GM23338 (cell line): ENCODE measurements around the gene ZCCHC17. TPM values are rescaled to one million over a fixed set of nuclear protein-coding genes. Genes with fewer than 3 reads are reported as not detected.
A peak's percentile ranks its signal among the peaks of the same experiment; 100 is the strongest.

Experiments
- ATAC-seq: fragments of 200-7000 bp; cut with Tn5 transposase; 3 replicates; pipeline ENCODE4 v1.9.1; 2020
- DNase-seq: peaks from one replicate; pipeline ENCODE4 v3.0.0-alpha.2; 2015; ENCODE audit warnings: low spot score
- H2AFZ ChIP-seq: fragments of 200-600 bp; sonication (generic); 2 replicates; pipeline ENCODE4 v1.8.0; 2016; ENCODE audit warnings: antibody characterized with exemption, mild to moderate bottlenecking, moderate library complexity
- H3F3A ChIP-seq: fragments of 200-600 bp; sonication (generic); replicated peaks from 2 replicates; pipeline ENCODE4 v1.8.0; 2017; ENCODE audit warnings: antibody characterized with exemption, mixed run types, low read depth
- H3K27ac ChIP-seq: fragments of 200-600 bp; sonication (generic); 2 replicates; pipeline ENCODE4 v1.6.1; 2016; ENCODE audit warnings: low read depth
- H3K27me3 ChIP-seq: fragments of 200-600 bp; sonication (generic); 2 replicates; pipeline ENCODE4 v1.8.0; 2016; ENCODE audit warnings: mild to moderate bottlenecking, mixed run types, moderate library complexity; ENCODE audit not compliant: insufficient read depth
- H3K36me3 ChIP-seq: fragments of 200-600 bp; sonication (generic); 2 replicates; pipeline ENCODE4 v1.8.0; 2016; ENCODE audit warnings: mild to moderate bottlenecking; ENCODE audit not compliant: insufficient read depth
- H3K4me1 ChIP-seq: fragments of 200-600 bp; sonication (generic); 2 replicates; pipeline ENCODE4 v1.8.0; 2016; ENCODE audit warnings: mild to moderate bottlenecking, moderate library complexity; ENCODE audit not compliant: insufficient read depth
- H3K4me2 ChIP-seq: fragments of 200-600 bp; sonication (generic); 2 replicates; pipeline ENCODE4 v1.7.1; 2017; ENCODE audit warnings: mixed run types
- H3K4me3 ChIP-seq: fragments of 200-600 bp; sonication (generic); 2 replicates; pipeline ENCODE4 v1.6.1; 2016; ENCODE audit warnings: mixed run types
- H3K79me2 ChIP-seq: fragments of 200-600 bp; sonication (generic); replicated peaks from 2 replicates; pipeline ENCODE4 v1.8.0; 2017; ENCODE audit warnings: mild to moderate bottlenecking; ENCODE audit not compliant: insufficient read depth
- H3K9me2 ChIP-seq: fragments of 200-600 bp; sonication (generic); 2 replicates; pipeline ENCODE4 v1.8.0; 2017; ENCODE audit not compliant: insufficient read depth
- H4K20me1 ChIP-seq: fragments of 200-600 bp; sonication (generic); replicated peaks from 2 replicates; pipeline ENCODE4 v1.8.0; 2017; ENCODE audit warnings: mild to moderate bottlenecking; ENCODE audit not compliant: insufficient read depth
- H3K27ac Mint-ChIP-seq: 2 replicates; pipeline ENCODE4 v1.8.0; 2020; ENCODE audit warnings: inconsistent platforms, mild to moderate bottlenecking, moderate library complexity, mixed read lengths
- H3K27me3 Mint-ChIP-seq: 3 replicates; pipeline ENCODE4 v1.8.0; 2022; ENCODE audit warnings: low read depth, mild to moderate bottlenecking, moderate library complexity, mixed read lengths, inconsistent platforms; ENCODE audit not compliant: insufficient read depth, poor library complexity
- H3K36me3 Mint-ChIP-seq: 3 replicates; pipeline ENCODE4 v1.8.0; 2021; ENCODE audit warnings: low read depth, mild to moderate bottlenecking, inconsistent platforms, moderate library complexity, mixed read lengths
- H3K4me1 Mint-ChIP-seq: 3 replicates; pipeline ENCODE4 v1.8.0; 2020; ENCODE audit warnings: mild to moderate bottlenecking, inconsistent platforms, mixed read lengths
- H3K4me3 Mint-ChIP-seq: 3 replicates; pipeline ENCODE4 v1.8.0; 2021; ENCODE audit warnings: moderate library complexity, mild to moderate bottlenecking, inconsistent platforms, mixed read lengths
- H3K9me3 Mint-ChIP-seq: 3 replicates; pipeline ENCODE4 v1.8.0; 2020; ENCODE audit warnings: moderate library complexity, mild to moderate bottlenecking, inconsistent platforms, mixed read lengths
- EZH2 ChIP-seq: fragments of 200-600 bp; sonication (generic); IDR thresholded peaks from one replicate; pipeline ENCODE4 v1.8.0; 2017; ENCODE audit warnings: antibody characterized with exemption, mild to moderate bottlenecking, low read depth; ENCODE audit not compliant: unreplicated experiment
- JUNB ChIP-seq: IDR thresholded peaks from one replicate; pipeline ENCODE4 v1.6.1; 2016; ENCODE audit warnings: antibody characterized with exemption; ENCODE audit not compliant: unreplicated experiment
- POLR2AphosphoS5 ChIP-seq: IDR thresholded peaks from 2 replicates; pipeline ENCODE4 v1.6.1; 2016; ENCODE audit warnings: antibody characterized with exemption, low read depth
- STAT1 ChIP-seq: IDR thresholded peaks from one replicate; pipeline ENCODE4 v1.6.1; 2016; ENCODE audit warnings: antibody characterized with exemption; ENCODE audit not compliant: unreplicated experiment
- ZNF331 ChIP-seq: fragments of 250-450 bp; sonication (Bioruptor Pico); IDR thresholded peaks from 2 replicates; pipeline ENCODE4 v1.5.0; 2020; ENCODE audit warnings: low read depth, mild to moderate bottlenecking, moderate library complexity
- polyA plus RNA-seq: library from polyadenylated mRNA; unstranded; fragments of >200 nt; fragmentation: Nextera tagmentation; extraction: Ambion mirVana; gene quantifications from 2 replicates; pipeline ENCODE4 v1.2.1, GENCODE V29; 2016
- total RNA-seq: library from RNA; depleted of rRNA; stranded (reverse); fragments of >200 nt; shearing (Covaris generic); gene quantifications from 2 replicates; pipeline ENCODE4 v1.2.3, GENCODE V29; 2014
- TF ChIP-seq, protein P1 (sequence below), 2 experiments: fragments of 200-600 bp in 1 of 2; sonication (generic) in 1 of 2; conservative IDR thresholded peaks; 2 replicates each; pipeline versions ENCODE4 v1.5.1 to v1.6.1; 2016 to 2017; ENCODE audit warnings: antibody characterized with exemption in 2 of 2, low read depth in 2 of 2, mild to moderate bottlenecking in 2 of 2, moderate library complexity in 1 of 2
- TF ChIP-seq, protein P2 (sequence below): IDR thresholded peaks from 2 replicates; pipeline ENCODE4 v1.6.1; 2016; ENCODE audit warnings: antibody characterized with exemption
- TF ChIP-seq, protein P3 (sequence below): IDR thresholded peaks from one replicate; pipeline ENCODE4 v1.6.1; 2018; ENCODE audit warnings: antibody characterized with exemption; ENCODE audit not compliant: unreplicated experiment

Gene ZCCHC17
- total and polyA plus RNA-seq, 2 experiments from 2014 or later = 40.1 to 134 TPM

DNA sequence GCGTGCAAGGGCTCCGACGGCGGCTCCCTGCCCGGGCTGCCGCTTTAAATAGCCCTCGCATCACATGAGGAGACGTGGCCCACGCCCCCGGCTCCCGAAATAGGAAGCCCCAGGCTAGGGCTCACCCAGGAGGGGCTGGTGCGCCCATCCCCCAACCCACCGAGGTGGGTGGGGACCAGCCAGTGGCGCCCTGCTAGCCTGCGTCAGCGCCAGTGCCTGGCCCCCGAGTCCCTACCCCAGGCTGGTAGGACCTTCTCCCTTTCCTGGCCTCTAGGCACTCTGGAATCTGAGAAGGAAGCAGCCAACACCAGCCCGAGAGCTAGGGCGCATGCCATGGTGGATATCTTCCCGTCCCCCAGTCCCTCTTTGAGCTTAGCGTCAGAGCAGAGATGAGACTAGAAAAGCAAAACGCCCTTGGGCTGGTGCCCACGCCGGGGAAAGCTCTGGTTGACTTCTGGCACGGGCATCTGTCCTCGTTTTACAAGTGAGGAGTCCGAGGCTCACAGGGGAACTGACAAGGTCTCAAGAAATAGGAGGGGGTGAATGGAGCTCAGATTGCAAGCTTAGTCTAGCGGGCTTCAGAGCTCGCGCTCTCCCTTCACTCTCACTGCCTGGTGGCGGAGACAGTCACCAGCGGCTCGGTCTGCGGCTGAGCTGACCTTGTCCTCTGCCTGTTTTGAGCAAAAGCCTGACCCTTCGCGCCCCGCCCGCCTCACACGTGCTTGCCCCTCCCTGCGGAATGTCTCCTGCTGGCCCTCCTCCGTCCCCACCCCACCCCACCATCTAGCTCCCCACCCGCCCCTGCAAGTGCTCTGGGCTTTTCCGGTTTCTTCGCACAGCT is 76.4 kb downstream of the ZCCHC17 start, which contains the start of gene FABP3:
Gene FABP3 (minus strand): TSS at position 21 of the 841 bp plus-strand sequence. CDS start 62 bp downstream, outside the sequence.
- H3K4me1 ChIP-seq = peaks cover 35% of the 10 kb centered on the region
- H3K4me3 ChIP-seq = peak within 1 kb of the TSS; percentile 81
- no peaks in the 10 kb centered on the region for H3K79me2 ChIP-seq
- Mint-ChIP-seq H3K4me1 (peaks cover 43% of the 10 kb centered on the region), H3K9me3 (no peaks in the 10 kb centered on the region), H3K27me3 (peaks cover 10% of the 10 kb centered on the region), H3K36me3 (no peaks in the 10 kb centered on the region; the same call in 2 of the 3 replicates), H3K27ac (peak within 1 kb of the TSS; percentile 94), H3K4me3 (peak within 1 kb of the TSS; percentile 78)
- H3K27me3 ChIP-seq = no peaks in the 10 kb centered on the region
- H3K4me2 ChIP-seq = peak within 1 kb of the TSS; percentile 99
- peak within 1 kb of the TSS; percentile 96 for H2AFZ ChIP-seq
- DNase-seq (peak; percentile 97), ATAC-seq (peak; percentile 78)
- TF ChIP-seq JUNB (no peak), EZH2 (no peak), ZNF331 (CRISPR knock-in tag) (no peak), POLR2AphosphoS5 (peak; percentile 64), STAT1 (no peak)
- TF ChIP-seq, protein P1, sequence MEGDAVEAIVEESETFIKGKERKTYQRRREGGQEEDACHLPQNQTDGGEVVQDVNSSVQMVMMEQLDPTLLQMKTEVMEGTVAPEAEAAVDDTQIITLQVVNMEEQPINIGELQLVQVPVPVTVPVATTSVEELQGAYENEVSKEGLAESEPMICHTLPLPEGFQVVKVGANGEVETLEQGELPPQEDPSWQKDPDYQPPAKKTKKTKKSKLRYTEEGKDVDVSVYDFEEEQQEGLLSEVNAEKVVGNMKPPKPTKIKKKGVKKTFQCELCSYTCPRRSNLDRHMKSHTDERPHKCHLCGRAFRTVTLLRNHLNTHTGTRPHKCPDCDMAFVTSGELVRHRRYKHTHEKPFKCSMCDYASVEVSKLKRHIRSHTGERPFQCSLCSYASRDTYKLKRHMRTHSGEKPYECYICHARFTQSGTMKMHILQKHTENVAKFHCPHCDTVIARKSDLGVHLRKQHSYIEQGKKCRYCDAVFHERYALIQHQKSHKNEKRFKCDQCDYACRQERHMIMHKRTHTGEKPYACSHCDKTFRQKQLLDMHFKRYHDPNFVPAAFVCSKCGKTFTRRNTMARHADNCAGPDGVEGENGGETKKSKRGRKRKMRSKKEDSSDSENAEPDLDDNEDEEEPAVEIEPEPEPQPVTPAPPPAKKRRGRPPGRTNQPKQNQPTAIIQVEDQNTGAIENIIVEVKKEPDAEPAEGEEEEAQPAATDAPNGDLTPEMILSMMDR (conservative IDR thresholded peaks at IDR 0.05; ENCODE audit: low read depth in 2 of 2) = no peak
- TF ChIP-seq, protein P2, sequence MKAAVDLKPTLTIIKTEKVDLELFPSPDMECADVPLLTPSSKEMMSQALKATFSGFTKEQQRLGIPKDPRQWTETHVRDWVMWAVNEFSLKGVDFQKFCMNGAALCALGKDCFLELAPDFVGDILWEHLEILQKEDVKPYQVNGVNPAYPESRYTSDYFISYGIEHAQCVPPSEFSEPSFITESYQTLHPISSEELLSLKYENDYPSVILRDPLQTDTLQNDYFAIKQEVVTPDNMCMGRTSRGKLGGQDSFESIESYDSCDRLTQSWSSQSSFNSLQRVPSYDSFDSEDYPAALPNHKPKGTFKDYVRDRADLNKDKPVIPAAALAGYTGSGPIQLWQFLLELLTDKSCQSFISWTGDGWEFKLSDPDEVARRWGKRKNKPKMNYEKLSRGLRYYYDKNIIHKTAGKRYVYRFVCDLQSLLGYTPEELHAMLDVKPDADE = 0 out of 2 replicates have a peak, but pooled peaks have one; percentile 53
- TF ChIP-seq, protein P3, sequence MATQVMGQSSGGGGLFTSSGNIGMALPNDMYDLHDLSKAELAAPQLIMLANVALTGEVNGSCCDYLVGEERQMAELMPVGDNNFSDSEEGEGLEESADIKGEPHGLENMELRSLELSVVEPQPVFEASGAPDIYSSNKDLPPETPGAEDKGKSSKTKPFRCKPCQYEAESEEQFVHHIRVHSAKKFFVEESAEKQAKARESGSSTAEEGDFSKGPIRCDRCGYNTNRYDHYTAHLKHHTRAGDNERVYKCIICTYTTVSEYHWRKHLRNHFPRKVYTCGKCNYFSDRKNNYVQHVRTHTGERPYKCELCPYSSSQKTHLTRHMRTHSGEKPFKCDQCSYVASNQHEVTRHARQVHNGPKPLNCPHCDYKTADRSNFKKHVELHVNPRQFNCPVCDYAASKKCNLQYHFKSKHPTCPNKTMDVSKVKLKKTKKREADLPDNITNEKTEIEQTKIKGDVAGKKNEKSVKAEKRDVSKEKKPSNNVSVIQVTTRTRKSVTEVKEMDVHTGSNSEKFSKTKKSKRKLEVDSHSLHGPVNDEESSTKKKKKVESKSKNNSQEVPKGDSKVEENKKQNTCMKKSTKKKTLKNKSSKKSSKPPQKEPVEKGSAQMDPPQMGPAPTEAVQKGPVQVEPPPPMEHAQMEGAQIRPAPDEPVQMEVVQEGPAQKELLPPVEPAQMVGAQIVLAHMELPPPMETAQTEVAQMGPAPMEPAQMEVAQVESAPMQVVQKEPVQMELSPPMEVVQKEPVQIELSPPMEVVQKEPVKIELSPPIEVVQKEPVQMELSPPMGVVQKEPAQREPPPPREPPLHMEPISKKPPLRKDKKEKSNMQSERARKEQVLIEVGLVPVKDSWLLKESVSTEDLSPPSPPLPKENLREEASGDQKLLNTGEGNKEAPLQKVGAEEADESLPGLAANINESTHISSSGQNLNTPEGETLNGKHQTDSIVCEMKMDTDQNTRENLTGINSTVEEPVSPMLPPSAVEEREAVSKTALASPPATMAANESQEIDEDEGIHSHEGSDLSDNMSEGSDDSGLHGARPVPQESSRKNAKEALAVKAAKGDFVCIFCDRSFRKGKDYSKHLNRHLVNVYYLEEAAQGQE = no peak
- no peaks in the 10 kb centered on the region for H4K20me1 ChIP-seq
- H3K36me3 ChIP-seq = no peaks in the 10 kb centered on the region
- peaks cover 18% of the 10 kb centered on the region; the same call in 1 of the 2 replicates for H3F3A ChIP-seq
- peak within 1 kb of the TSS; percentile 97 for H3K27ac ChIP-seq
- no peaks in the 10 kb centered on the region for H3K9me2 ChIP-seq
